Measurements from ENCODE around the gene TM2D1.
"Not testable (repeated sequence)": the region's sequence is repeated elsewhere in the genome, so short reads cannot be mapped to it uniquely, and the experiment has no call there.

Gene TM2D1

DNA sequence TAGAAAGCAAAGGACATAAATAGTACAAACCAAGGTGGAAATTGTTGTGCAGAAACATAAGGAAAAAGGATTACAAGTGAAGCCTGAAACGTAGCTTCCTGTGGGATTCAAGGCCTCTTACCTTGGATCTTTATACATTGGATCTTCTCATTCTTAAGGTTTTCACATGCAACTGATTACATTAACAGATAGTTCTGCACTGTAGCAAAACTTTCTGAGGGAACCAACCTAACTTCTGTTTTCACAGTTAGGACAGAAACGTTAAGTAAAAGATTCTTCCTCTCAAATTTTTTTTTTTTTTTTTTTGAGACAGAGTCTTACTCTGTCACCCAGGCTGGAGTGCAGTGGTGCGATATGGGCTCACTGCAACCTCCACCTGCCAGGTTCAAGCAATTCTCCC, 7.8 kb upstream of the TM2D1 start:
- no peak for ATAC-seq
- TF ChIP-seq CSDC2 (CRISPR knock-in tag; IDR thresholded peaks at IDR 0.05) = no peak

DNA sequence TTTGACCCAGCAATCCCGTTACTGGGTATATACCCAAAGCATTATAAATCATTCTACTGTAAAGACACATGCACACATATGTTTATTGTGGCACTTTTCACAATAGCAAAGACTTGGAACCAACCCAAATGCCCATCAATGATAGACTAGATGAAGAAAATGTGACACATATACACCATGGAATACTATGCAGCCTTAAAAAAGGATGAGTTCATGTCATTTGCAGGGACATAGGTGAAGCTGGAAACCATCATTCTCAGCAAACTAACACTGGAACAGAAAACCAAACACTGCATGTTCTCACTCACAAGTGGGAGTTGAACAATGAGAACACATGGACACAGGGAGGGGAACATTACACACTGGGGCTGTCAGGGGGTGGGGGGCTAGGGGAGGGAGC, 5.7 kb upstream of the TM2D1 start:
- ATAC-seq = not testable (repeated sequence)

DNA sequence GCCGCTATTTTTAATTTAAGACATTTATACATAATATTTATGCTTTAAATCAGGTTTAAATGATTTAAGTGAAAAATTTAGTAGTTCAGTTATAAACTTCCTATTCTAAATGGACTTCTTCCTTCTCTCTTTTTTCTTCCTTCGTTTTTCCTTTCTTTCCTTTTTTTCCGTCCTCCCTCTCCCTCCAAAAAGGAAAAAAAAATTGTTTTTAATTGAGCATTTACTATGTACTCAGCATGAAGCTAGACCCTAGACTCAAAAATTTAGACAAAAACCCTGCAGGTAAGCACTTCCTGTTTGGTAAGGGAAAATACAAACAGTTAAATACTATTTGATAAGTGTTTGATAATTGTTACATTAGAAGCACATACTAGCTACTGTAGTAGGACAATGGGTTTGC, 2.6 kb upstream of the TM2D1 start:
- ATAC-seq = no peak
- TF ChIP-seq, protein P1, sequence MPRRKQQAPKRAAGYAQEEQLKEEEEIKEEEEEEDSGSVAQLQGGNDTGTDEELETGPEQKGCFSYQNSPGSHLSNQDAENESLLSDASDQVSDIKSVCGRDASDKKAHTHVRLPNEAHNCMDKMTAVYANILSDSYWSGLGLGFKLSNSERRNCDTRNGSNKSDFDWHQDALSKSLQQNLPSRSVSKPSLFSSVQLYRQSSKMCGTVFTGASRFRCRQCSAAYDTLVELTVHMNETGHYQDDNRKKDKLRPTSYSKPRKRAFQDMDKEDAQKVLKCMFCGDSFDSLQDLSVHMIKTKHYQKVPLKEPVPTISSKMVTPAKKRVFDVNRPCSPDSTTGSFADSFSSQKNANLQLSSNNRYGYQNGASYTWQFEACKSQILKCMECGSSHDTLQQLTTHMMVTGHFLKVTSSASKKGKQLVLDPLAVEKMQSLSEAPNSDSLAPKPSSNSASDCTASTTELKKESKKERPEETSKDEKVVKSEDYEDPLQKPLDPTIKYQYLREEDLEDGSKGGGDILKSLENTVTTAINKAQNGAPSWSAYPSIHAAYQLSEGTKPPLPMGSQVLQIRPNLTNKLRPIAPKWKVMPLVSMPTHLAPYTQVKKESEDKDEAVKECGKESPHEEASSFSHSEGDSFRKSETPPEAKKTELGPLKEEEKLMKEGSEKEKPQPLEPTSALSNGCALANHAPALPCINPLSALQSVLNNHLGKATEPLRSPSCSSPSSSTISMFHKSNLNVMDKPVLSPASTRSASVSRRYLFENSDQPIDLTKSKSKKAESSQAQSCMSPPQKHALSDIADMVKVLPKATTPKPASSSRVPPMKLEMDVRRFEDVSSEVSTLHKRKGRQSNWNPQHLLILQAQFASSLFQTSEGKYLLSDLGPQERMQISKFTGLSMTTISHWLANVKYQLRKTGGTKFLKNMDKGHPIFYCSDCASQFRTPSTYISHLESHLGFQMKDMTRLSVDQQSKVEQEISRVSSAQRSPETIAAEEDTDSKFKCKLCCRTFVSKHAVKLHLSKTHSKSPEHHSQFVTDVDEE (CRISPR knock-in tag; IDR thresholded peaks at IDR 0.05) = no peak
- TF ChIP-seq ZFP3 (CRISPR knock-in tag; IDR thresholded peaks at IDR 0.05) (no peak), SNAI2 (CRISPR knock-in tag; IDR thresholded peaks at IDR 0.05) (no peak), TCF4 (CRISPR knock-in tag; IDR thresholded peaks at IDR 0.05; ENCODE audit: borderline replicate concordance) (no peak), ISL1 (CRISPR knock-in tag; IDR thresholded peaks at IDR 0.05) (no peak), ZFP30 (CRISPR knock-in tag; IDR thresholded peaks at IDR 0.05) (no peak), BACH2 (CRISPR knock-in tag; IDR thresholded peaks at IDR 0.05; ENCODE audit: borderline replicate concordance) (no peak), RARB (CRISPR knock-in tag; IDR thresholded peaks at IDR 0.05) (no peak), ZNF565 (CRISPR knock-in tag; conservative IDR thresholded peaks at IDR 0.05; ENCODE audit: low read depth) (no peak), PPARA (CRISPR knock-in tag; IDR thresholded peaks at IDR 0.05; ENCODE audit: borderline replicate concordance) (no peak), TOX (CRISPR knock-in tag; IDR thresholded peaks at IDR 0.05; ENCODE audit: borderline replicate concordance) (no peak), OSR1 (CRISPR knock-in tag; IDR thresholded peaks at IDR 0.05) (no peak), ZNF8 (CRISPR knock-in tag; IDR thresholded peaks at IDR 0.05) (no peak), ZC3H10 (CRISPR knock-in tag; IDR thresholded peaks at IDR 0.05) (no peak), GLIS3 (CRISPR knock-in tag; IDR thresholded peaks at IDR 0.05) (no peak), ARNTL (CRISPR knock-in tag; IDR thresholded peaks at IDR 0.05; ENCODE audit: borderline replicate concordance, low read depth) (no peak), CSDC2 (CRISPR knock-in tag; IDR thresholded peaks at IDR 0.05) (no peak)
- TF ChIP-seq, protein P2, sequence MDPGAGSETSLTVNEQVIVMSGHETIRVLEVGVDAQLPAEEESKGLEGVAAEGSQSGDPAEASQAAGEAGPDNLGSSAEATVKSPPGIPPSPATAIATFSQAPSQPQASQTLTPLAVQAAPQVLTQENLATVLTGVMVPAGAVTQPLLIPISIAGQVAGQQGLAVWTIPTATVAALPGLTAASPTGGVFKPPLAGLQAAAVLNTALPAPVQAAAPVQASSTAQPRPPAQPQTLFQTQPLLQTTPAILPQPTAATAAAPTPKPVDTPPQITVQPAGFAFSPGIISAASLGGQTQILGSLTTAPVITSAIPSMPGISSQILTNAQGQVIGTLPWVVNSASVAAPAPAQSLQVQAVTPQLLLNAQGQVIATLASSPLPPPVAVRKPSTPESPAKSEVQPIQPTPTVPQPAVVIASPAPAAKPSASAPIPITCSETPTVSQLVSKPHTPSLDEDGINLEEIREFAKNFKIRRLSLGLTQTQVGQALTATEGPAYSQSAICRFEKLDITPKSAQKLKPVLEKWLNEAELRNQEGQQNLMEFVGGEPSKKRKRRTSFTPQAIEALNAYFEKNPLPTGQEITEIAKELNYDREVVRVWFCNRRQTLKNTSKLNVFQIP (CRISPR knock-in tag; IDR thresholded peaks at IDR 0.05; ENCODE audit: borderline replicate concordance, low read depth) = no peak
- TF ChIP-seq, protein P3, sequence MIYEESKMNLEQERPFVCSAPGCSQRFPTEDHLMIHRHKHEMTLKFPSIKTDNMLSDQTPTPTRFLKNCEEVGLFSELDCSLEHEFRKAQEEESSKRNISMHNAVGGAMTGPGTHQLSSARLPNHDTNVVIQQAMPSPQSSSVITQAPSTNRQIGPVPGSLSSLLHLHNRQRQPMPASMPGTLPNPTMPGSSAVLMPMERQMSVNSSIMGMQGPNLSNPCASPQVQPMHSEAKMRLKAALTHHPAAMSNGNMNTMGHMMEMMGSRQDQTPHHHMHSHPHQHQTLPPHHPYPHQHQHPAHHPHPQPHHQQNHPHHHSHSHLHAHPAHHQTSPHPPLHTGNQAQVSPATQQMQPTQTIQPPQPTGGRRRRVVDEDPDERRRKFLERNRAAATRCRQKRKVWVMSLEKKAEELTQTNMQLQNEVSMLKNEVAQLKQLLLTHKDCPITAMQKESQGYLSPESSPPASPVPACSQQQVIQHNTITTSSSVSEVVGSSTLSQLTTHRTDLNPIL (CRISPR knock-in tag; IDR thresholded peaks at IDR 0.05; ENCODE audit: low read depth) = no peak
- TF ChIP-seq, protein P4, sequence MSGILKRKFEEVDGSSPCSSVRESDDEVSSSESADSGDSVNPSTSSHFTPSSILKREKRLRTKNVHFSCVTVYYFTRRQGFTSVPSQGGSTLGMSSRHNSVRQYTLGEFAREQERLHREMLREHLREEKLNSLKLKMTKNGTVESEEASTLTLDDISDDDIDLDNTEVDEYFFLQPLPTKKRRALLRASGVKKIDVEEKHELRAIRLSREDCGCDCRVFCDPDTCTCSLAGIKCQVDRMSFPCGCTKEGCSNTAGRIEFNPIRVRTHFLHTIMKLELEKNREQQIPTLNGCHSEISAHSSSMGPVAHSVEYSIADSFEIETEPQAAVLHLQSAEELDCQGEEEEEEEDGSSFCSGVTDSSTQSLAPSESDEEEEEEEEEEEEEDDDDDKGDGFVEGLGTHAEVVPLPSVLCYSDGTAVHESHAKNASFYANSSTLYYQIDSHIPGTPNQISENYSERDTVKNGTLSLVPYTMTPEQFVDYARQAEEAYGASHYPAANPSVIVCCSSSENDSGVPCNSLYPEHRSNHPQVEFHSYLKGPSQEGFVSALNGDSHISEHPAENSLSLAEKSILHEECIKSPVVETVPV (CRISPR knock-in tag; IDR thresholded peaks at IDR 0.05) = no peak

DNA sequence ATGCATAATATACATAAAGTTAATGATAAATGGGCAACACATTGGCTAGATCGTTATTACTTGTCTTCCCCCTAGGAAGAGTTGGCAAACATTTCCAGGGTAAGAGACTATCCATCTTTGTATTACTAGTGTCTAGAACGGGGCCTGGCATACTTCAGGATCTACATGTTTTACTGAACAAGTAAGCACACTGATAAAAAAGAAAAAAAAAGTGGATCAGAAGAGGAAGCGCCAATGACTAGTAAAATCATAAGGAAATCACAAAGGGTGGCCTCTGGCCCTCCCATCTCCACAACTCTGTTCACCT, 482 bp downstream of the TM2D1 start:
- TF ChIP-seq TOX (CRISPR knock-in tag; IDR thresholded peaks at IDR 0.05; ENCODE audit: borderline replicate concordance) = no peak
- TF ChIP-seq ZFP30 (CRISPR knock-in tag; IDR thresholded peaks at IDR 0.05) = no peak
- TF ChIP-seq ARNTL (CRISPR knock-in tag; IDR thresholded peaks at IDR 0.05; ENCODE audit: borderline replicate concordance, low read depth) = no peak
- no peak for TF ChIP-seq TCF4 (CRISPR knock-in tag; IDR thresholded peaks at IDR 0.05; ENCODE audit: borderline replicate concordance)
- no peak for TF ChIP-seq ZFP3 (CRISPR knock-in tag; IDR thresholded peaks at IDR 0.05)
- peak; percentile 4; the same call in 1 of the 3 replicates for ATAC-seq

DNA sequence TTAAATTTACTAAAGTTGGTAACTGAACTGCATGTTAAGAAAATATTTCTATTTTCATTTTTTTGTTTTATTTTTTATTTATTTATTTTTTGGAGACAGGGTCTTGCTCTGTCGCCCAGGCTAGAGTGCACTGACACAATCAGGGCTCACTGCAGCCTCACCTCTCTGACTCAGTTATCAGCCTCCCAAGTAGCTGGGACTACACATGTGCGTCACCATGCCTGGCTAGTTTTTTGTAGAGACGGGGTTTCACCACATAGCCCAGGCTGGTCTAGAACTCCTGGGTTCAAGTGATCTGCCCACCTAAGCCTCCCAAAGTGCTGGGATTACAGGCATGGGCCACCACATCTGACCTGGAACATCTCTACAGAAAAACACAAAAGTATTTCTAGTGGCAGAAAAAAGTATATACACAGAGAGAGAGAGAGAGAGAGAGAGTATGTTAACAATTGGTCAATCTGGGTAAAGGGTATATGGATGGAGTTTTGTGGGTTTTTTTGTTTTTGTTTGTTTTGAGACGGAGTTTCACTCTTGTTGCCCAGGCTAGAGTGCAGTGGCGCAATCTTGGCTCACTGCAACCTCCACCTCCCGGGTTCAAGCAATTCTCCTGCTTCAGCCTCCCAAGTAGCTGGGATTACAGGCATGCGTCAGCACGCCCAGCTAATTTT, 5.8 kb downstream of the TM2D1 start:
- ATAC-seq = not testable (repeated sequence)
